GM12892 (cell line): Measurements from ENCODE around the gene KRT17.

ENCODE experiments used
- POLR2A ChIP-seq: IDR thresholded peaks from 2 replicates; pipeline ENCODE4 v1.6.1; 2011; ENCODE audit warnings: low read depth, low read length, control low read depth
- POLR2AphosphoS5 ChIP-seq: IDR thresholded peaks from 2 replicates; pipeline ENCODE4 v1.6.1; 2011; ENCODE audit warnings: low read depth, low read length, control low read depth

GRCh38 chr17:41638194-41638593 is 13.8 kb upstream of the KRT17 start:
- no peak for TF ChIP-seq POLR2A
- TF ChIP-seq POLR2AphosphoS5 = no peak
